GM12878 (cell line): Measurements from ENCODE around the gene KRT38. TPM values are rescaled to one million over a fixed set of nuclear protein-coding genes. Genes with fewer than 3 reads are reported as not detected.

Experiments
- ATAC-seq: fragments of 200-7000 bp; cut with Tn5 transposase; 3 replicates; pipeline ENCODE4 v1.9.1; 2020; ENCODE audit warnings: mild to moderate bottlenecking, moderate library complexity
- BruUV-seq: library from RNA; stranded (reverse); fragments of 400-500 nt; replicated peaks from 2 replicates; lab custom pipeline; 2021; lab: Mats Ljungman, UMichigan
- CTCF ChIA-PET: fragments of 300-600 bp; sonication (Branson Sonifier 250); formaldehyde crosslinking; extraction: SDS; loops from one replicate; lab custom pipeline; 2021; ENCODE audit warnings: inconsistent platforms; lab: Yijun Ruan, JAX
- POLR2A ChIA-PET: fragments of 350-600 bp; formaldehyde crosslinking; extraction: SDS; loops from one replicate; lab custom pipeline; 2021; ENCODE audit warnings: inconsistent platforms; lab: Charles Lee
- RAD21 ChIA-PET: fragments of 300-600 bp; sonication (Branson Sonifier 250); formaldehyde crosslinking; loops from one replicate; lab custom pipeline; 2023; ENCODE audit warnings: antibody characterized with exemption; ENCODE audit not compliant: unreplicated experiment; lab: Charles Lee
- SMC1A ChIA-PET: fragments of 300-600 bp; sonication (Branson Sonifier 250); formaldehyde crosslinking; loops from one replicate; lab custom pipeline; 2023; ENCODE audit not compliant: unreplicated experiment, uncharacterized antibody; lab: Charles Lee
- DNase-seq: peaks from one replicate; pipeline ENCODE4 v3.0.0-alpha.2; 2011; ENCODE audit warnings: low read depth, low spot score
- FAIRE-seq: peaks from 3 replicates; lab custom pipeline; 2011; peaks lifted over from hg19 to GRCh38; lab: Jason Lieb, UNC
- H2AFZ ChIP-seq: 2 replicates; pipeline ENCODE4 v1.6.0; 2011; ENCODE audit warnings: low read depth, low read length, control low read depth; ENCODE audit not compliant: control insufficient read depth
- H3K27ac ChIP-seq: 2 replicates; pipeline ENCODE4 v1.5.1; 2011; ENCODE audit warnings: control low read depth; ENCODE audit not compliant: control insufficient read depth, insufficient read depth
- H3K27me3 ChIP-seq, 2 experiments: replicated peaks in 1 of 2; 2 replicates each; pipeline versions ENCODE4 v1.6.0 to v1.6.1; 2011; ENCODE audit warnings: low read length in 1 of 2; ENCODE audit not compliant: control insufficient read depth in 2 of 2, insufficient read depth in 2 of 2
- H3K36me3 ChIP-seq, 2 experiments: 2 replicates each; pipeline ENCODE4 v1.5.1; 2011; ENCODE audit warnings: low read length in 1 of 2; ENCODE audit not compliant: control insufficient read depth in 2 of 2, insufficient read depth in 2 of 2
- H3K4me1 ChIP-seq: 2 replicates; pipeline ENCODE4 v1.6.1; 2011; ENCODE audit warnings: mild to moderate bottlenecking, low read length, moderate library complexity, mixed read lengths; ENCODE audit not compliant: control insufficient read depth, insufficient read depth
- H3K4me2 ChIP-seq: 2 replicates; pipeline ENCODE4 v1.6.0; 2011; ENCODE audit warnings: control low read depth; ENCODE audit not compliant: control insufficient read depth, insufficient read depth
- H3K4me3 ChIP-seq: fragments of 200-600 bp; sonication (generic); 2 replicates; pipeline ENCODE4 v1.5.1; 2016
- H3K79me2 ChIP-seq: 2 replicates; pipeline ENCODE4 v1.6.0; 2011; ENCODE audit warnings: low read length; ENCODE audit not compliant: control insufficient read depth, insufficient read depth
- H3K9ac ChIP-seq: 2 replicates; pipeline ENCODE4 v1.8.0; 2011; ENCODE audit warnings: low read length, control low read depth, mixed read lengths; ENCODE audit not compliant: control insufficient read depth, insufficient read depth
- H3K9me3 ChIP-seq: replicated peaks from 3 replicates; pipeline ENCODE4 v1.5.1; 2011; ENCODE audit warnings: mild to moderate bottlenecking, low read length; ENCODE audit not compliant: control insufficient read depth, insufficient read depth
- H4K20me1 ChIP-seq: 2 replicates; pipeline ENCODE4 v1.6.0; 2011; ENCODE audit not compliant: control insufficient read depth, insufficient read depth
- CBX5 ChIP-seq: sonication (generic); IDR thresholded peaks from 2 replicates; pipeline ENCODE4 v1.6.1; 2016; ENCODE audit warnings: low read depth, moderate library complexity, mild to moderate bottlenecking, inconsistent platforms
- EZH2 ChIP-seq: IDR thresholded peaks from 2 replicates; pipeline ENCODE4 v1.6.1; 2012; ENCODE audit warnings: low read depth, mild to moderate bottlenecking, control low read depth, inconsistent platforms, low read length, borderline replicate concordance; ENCODE audit not compliant: control insufficient read depth
- FOXK2 ChIP-seq: fragments of 450-650 bp; IDR thresholded peaks from 2 replicates; pipeline ENCODE4 v1.6.1; 2017; ENCODE audit warnings: mild to moderate bottlenecking, moderate library complexity
- JUND ChIP-seq: IDR thresholded peaks from 2 replicates; pipeline ENCODE4 v1.6.1; 2012; ENCODE audit warnings: low read depth, mild to moderate bottlenecking, low read length, improper control_type of control experiment, moderate library complexity
- MEF2A ChIP-seq: IDR thresholded peaks from 2 replicates; pipeline ENCODE4 v1.6.1; 2011; ENCODE audit warnings: low read depth, mild to moderate bottlenecking, low read length, moderate library complexity; ENCODE audit not compliant: insufficient read depth
- MYC ChIP-seq: IDR thresholded peaks from 2 replicates; pipeline ENCODE4 v1.6.1; 2011; ENCODE audit warnings: mild to moderate bottlenecking, low read length, moderate library complexity, inconsistent platforms; ENCODE audit not compliant: insufficient read depth, insufficient replicate concordance, insufficient read length, severe bottlenecking
- POLR2A ChIP-seq: IDR thresholded peaks from 2 replicates; pipeline ENCODE4 v1.6.1; 2011; ENCODE audit warnings: low read depth, mild to moderate bottlenecking, low read length
- RAD21 ChIP-seq: IDR thresholded peaks from 2 replicates; pipeline ENCODE4 v1.6.1; 2011; ENCODE audit warnings: mild to moderate bottlenecking, low read depth, low read length, moderate library complexity; ENCODE audit not compliant: insufficient read depth
- STAT3 ChIP-seq: IDR thresholded peaks from 2 replicates; pipeline ENCODE4 v1.6.1; 2011; ENCODE audit warnings: low read depth, low read length, improper control_type of control experiment
- SUPT20H ChIP-seq: IDR thresholded peaks from 2 replicates; pipeline ENCODE4 v1.6.1; 2011; ENCODE audit warnings: low read depth, mild to moderate bottlenecking, low read length, moderate library complexity, borderline replicate concordance; ENCODE audit not compliant: control insufficient read depth
- TCF3 ChIP-seq: IDR thresholded peaks from 2 replicates; pipeline ENCODE4 v1.6.1; 2012; ENCODE audit warnings: low read depth, mild to moderate bottlenecking, low read length, borderline replicate concordance; ENCODE audit not compliant: insufficient read depth
- WGBS: methylation state at CpG from one replicate; pipeline ENCODE4 v1.1.6; 2016; ENCODE audit warnings: low lambda C conversion rate; ENCODE audit not compliant: insufficient replicate concordance, insufficient coverage; ENCODE audit errors: missing lambda C conversion rate; 5-methylcytosine and 5-hydroxymethylcytosine counted together
- in situ Hi-C: fragments of 300-500 bp; cut with MboI; formaldehyde crosslinking; loops from 9 replicates; pipeline ENCODE4 v1.14.3; 2018; ENCODE audit warnings: mixed read lengths
- intact Hi-C: fragments of 100-400 bp; cut with micrococcal nuclease; formaldehyde crosslinking; loops from one replicate; pipeline ENCODE4 v1.14.2; 2022; ENCODE audit not compliant: unreplicated experiment
- polyA plus RNA-seq, 11 experiments: library from polyadenylated mRNA; depleted of rRNA in 4 of 11; unstranded in 6 of 11; stranded (reverse) in 5 of 11; fragments of >200 nt; fragmentation: Nextera tagmentation in 4 of 11; fragmentation: Illumina TruSeq in 1 of 11; extraction: Ambion mirVana in 4 of 11; extraction: Trizol in 1 of 11; gene quantifications; 1 replicate in 1 of 11; 2 replicates in 10 of 11; pipeline versions ENCODE4 v1.2.1 to v1.2.3, GENCODE V29; 2011 to 2016; ENCODE audit warnings: inconsistent platforms in 2 of 11, missing spikeins in 2 of 11, low read depth in 1 of 11
- total RNA-seq, 4 experiments: library from RNA; depleted of rRNA in 3 of 4; stranded (reverse); fragments of >200 nt in 3 of 4; fragmentation: Illumina TruSeq in 1 of 4; extraction: Trizol in 1 of 4; gene quantifications; 2 replicates each; pipeline versions ENCODE4 v1.2.1 to v1.2.3, GENCODE V29; 2013 to 2021
- TF ChIP-seq, protein P1 (sequence below): fragments of 450-650 bp; formaldehyde crosslinking; IDR thresholded peaks from 2 replicates; pipeline ENCODE4 v1.5.0; 2022; ENCODE audit warnings: mild to moderate bottlenecking, missing genetic modification characterization

The KRT38 gene
- total and polyA plus RNA-seq, 10 of the 15 experiments (the other 5 are each of a cell fraction or from before 2014, with no cell fraction given): not detected

GRCh38 chr17:41446806-41447205 lies 6.0 kb upstream of the KRT38 start:
- H3K9ac ChIP-seq: no peak overlapping the region
- H3K27ac ChIP-seq: no peak overlapping the region
- no peaks in the 10 kb centered on the region for H3K36me3 ChIP-seq
- H3K4me2 ChIP-seq: no peak overlapping the region
- SMC1A ChIA-PET: no interaction called here
- intact Hi-C loops: no loop called here
- RAD21 ChIA-PET: interaction anchor here (1.1 kb wide), 1 partner anchor 10 kb away, joined by 3 read pairs; no protein-coding TSS in a partner anchor
- no peaks in the 10 kb centered on the region for H3K9me3 ChIP-seq
- TF ChIP-seq, protein P1, sequence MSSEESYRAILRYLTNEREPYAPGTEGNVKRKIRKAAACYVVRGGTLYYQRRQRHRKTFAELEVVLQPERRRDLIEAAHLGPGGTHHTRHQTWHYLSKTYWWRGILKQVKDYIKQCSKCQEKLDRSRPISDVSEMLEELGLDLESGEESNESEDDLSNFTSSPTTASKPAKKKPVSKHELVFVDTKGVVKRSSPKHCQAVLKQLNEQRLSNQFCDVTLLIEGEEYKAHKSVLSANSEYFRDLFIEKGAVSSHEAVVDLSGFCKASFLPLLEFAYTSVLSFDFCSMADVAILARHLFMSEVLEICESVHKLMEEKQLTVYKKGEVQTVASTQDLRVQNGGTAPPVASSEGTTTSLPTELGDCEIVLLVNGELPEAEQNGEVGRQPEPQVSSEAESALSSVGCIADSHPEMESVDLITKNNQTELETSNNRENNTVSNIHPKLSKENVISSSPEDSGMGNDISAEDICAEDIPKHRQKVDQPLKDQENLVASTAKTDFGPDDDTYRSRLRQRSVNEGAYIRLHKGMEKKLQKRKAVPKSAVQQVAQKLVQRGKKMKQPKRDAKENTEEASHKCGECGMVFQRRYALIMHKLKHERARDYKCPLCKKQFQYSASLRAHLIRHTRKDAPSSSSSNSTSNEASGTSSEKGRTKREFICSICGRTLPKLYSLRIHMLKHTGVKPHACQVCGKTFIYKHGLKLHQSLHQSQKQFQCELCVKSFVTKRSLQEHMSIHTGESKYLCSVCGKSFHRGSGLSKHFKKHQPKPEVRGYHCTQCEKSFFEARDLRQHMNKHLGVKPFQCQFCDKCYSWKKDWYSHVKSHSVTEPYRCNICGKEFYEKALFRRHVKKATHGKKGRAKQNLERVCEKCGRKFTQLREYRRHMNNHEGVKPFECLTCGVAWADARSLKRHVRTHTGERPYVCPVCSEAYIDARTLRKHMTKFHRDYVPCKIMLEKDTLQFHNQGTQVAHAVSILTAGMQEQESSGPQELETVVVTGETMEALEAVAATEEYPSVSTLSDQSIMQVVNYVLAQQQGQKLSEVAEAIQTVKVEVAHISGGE (CRISPR knock-in tag): no peak
- TF ChIP-seq EZH2 (no peak), CBX5 (no peak), TCF3 (no peak), JUND (no peak), MEF2A (no peak), POLR2A (no peak), RAD21 (no peak), STAT3 (no peak), SUPT20H (no peak), MYC (no peak), FOXK2 (no peak)
- TF ChIP-seq, all 136 proteins: peak for 0
- POLR2A ChIA-PET: interaction anchor here (0.6 kb wide), 1 partner anchor 546 kb away, joined by 6 read pairs; no protein-coding TSS in a partner anchor
- Histone ChIP-seq H4K20me1 (no peaks in the 10 kb centered on the region), H3K27me3 (peaks cover 3 to 4% of the 10 kb centered on the region in 2 experiments; a peak in 2 of 4 replicates), H3K4me3 (no peak overlapping the region), H3K79me2 (no peaks in the 10 kb centered on the region), H2AFZ (no peak overlapping the region), H3K4me1 (no peaks in the 10 kb centered on the region)
- CTCF ChIA-PET: no interaction called here
- ATAC-seq (no peak), DNase-seq (no peak), FAIRE-seq (no peak)
- in situ Hi-C loops: no loop called here
- BruUV-seq: no TSS peak
- WGBS: 3% methylated on average over 2 of the region's 2 CpGs
